H1 (cell line): ENCODE data around the gene RPTOR. TPM values are rescaled to one million over a fixed set of nuclear protein-coding genes. Genes with fewer than 3 reads are reported as not detected.

Source experiments
- CTCF ChIA-PET: fragments of 300-600 bp; sonication (Branson Sonifier 250); formaldehyde crosslinking; loops from one replicate; lab custom pipeline; 2021; ENCODE audit not compliant: partially characterized antibody; lab: Charles Lee
- POLR2A ChIA-PET: fragments of 300-600 bp; sonication (Branson Sonifier 250); formaldehyde crosslinking; loops from one replicate; lab custom pipeline; 2021; ENCODE audit warnings: inconsistent platforms; ENCODE audit not compliant: partially characterized antibody; lab: Charles Lee
- DNase-seq, 2 experiments: peaks; one replicate each; pipeline versions ENCODE4 v3.0.0 to v3.0.0-alpha.2; 2010 to 2022; ENCODE audit warnings: low spot score in 2 of 2, low read depth in 1 of 2, mixed read lengths in 1 of 2
- FAIRE-seq: peaks from 2 replicates; lab custom pipeline; 2011; peaks lifted over from hg19 to GRCh38; lab: Jason Lieb, UNC
- H2AFZ ChIP-seq: 2 replicates; pipeline ENCODE4 v1.8.1; 2012; ENCODE audit warnings: low read length, inconsistent platforms
- H2AK5ac ChIP-seq: 2 replicates; pipeline ENCODE4 v1.6.1; 2013; ENCODE audit warnings: low read depth, low read length
- H2BK120ac ChIP-seq: replicated peaks from 2 replicates; pipeline ENCODE3; 2013; ENCODE audit warnings: low read depth, low read length, inconsistent platforms
- H2BK12ac ChIP-seq: 2 replicates; pipeline ENCODE4 v1.6.1; 2013; ENCODE audit warnings: low read depth, low read length
- H2BK15ac ChIP-seq: 2 replicates; pipeline ENCODE4 v1.6.1; 2013; ENCODE audit warnings: low read length
- H2BK20ac ChIP-seq: 2 replicates; pipeline ENCODE4 v1.6.1; 2013; ENCODE audit warnings: low read length
- H2BK5ac ChIP-seq: 2 replicates; pipeline ENCODE4 v1.6.1; 2013; ENCODE audit warnings: low read depth, low read length
- H3K14ac ChIP-seq: 2 replicates; pipeline ENCODE4 v1.6.1; 2013; ENCODE audit warnings: inconsistent platforms; ENCODE audit not compliant: insufficient read length
- H3K18ac ChIP-seq: 2 replicates; pipeline ENCODE4 v1.6.1; 2013; ENCODE audit warnings: low read length; ENCODE audit errors: extremely low read depth
- H3K23ac ChIP-seq: 2 replicates; pipeline ENCODE4 v1.6.1; 2013; ENCODE audit warnings: inconsistent platforms; ENCODE audit not compliant: insufficient read length
- H3K23me2 ChIP-seq: 2 replicates; pipeline ENCODE4 v1.6.1; 2013; ENCODE audit warnings: low read depth, low read length
- H3K27ac ChIP-seq: 2 replicates; pipeline ENCODE4 v1.6.1; 2011; ENCODE audit warnings: low read depth, low read length, inconsistent platforms
- H3K27me3 ChIP-seq, 4 experiments: replicated peaks in 1 of 4; 1 replicate in 1 of 4; 2 replicates in 3 of 4; pipeline versions ENCODE4 v1.6.1 to v1.8.1; 2011 to 2013; ENCODE audit warnings: low read length in 3 of 4, mild to moderate bottlenecking in 3 of 4, inconsistent platforms in 2 of 4, mixed read lengths in 2 of 4, moderate library complexity in 1 of 4; ENCODE audit not compliant: control insufficient read depth in 3 of 4, insufficient read depth in 3 of 4; ENCODE audit errors: extremely low read depth in 1 of 4
- H3K36me3 ChIP-seq, 4 experiments: 2 replicates each; pipeline versions ENCODE4 v1.6.1 to v1.8.1; 2011 to 2013; ENCODE audit warnings: mild to moderate bottlenecking in 4 of 4, low read length in 3 of 4, moderate library complexity in 2 of 4, control low read depth in 1 of 4, inconsistent platforms in 1 of 4; ENCODE audit not compliant: insufficient read depth in 4 of 4, control insufficient read depth in 2 of 4
- H3K4ac ChIP-seq: replicated peaks from 2 replicates; pipeline ENCODE3; 2013; ENCODE audit warnings: low read length, low read depth, mixed read lengths, inconsistent platforms; ENCODE audit not compliant: insufficient read length
- H3K4me1 ChIP-seq, 4 experiments: replicated peaks in 1 of 4; 1 replicate in 1 of 4; 2 replicates in 3 of 4; pipeline versions ENCODE4 v1.6.1 to v1.8.1; 2011 to 2013; ENCODE audit warnings: low read length in 3 of 4, inconsistent platforms in 2 of 4, mixed read lengths in 1 of 4; ENCODE audit not compliant: insufficient read depth in 4 of 4, control insufficient read depth in 3 of 4
- H3K4me2 ChIP-seq, 2 experiments: 2 replicates each; pipeline versions ENCODE4 v1.6.1 to v1.8.1; 2011 to 2013; ENCODE audit warnings: low read depth in 2 of 2, low read length in 2 of 2, control low read depth in 1 of 2, inconsistent platforms in 1 of 2, mild to moderate bottlenecking in 1 of 2; ENCODE audit not compliant: insufficient read depth in 1 of 2
- H3K4me3 ChIP-seq, 4 experiments: fragments of 200-600, 300-600 bp in 1 of 4; sonication (generic), shearing (Covaris generic), sonication (Bioruptor Twin) in 1 of 4; 2 replicates each; pipeline versions ENCODE4 v1.5.1 to v1.8.1; 2011 to 2016; ENCODE audit warnings: low read length in 4 of 4, low read depth in 3 of 4, control low read depth in 2 of 4, inconsistent platforms in 2 of 4, mild to moderate bottlenecking in 2 of 4, mixed read lengths in 1 of 4, moderate library complexity in 1 of 4; ENCODE audit not compliant: insufficient read depth in 2 of 4; ENCODE audit errors: extremely low read depth in 1 of 4
- H3K56ac ChIP-seq: replicated peaks from 2 replicates; pipeline ENCODE3; 2013; ENCODE audit warnings: low read depth, mild to moderate bottlenecking, mixed read lengths, low read length, inconsistent platforms; ENCODE audit not compliant: insufficient read length
- H3K79me1 ChIP-seq: 2 replicates; pipeline ENCODE4 v1.6.1; 2013; ENCODE audit warnings: low read depth, low read length, control low read depth
- H3K79me2 ChIP-seq, 2 experiments: 2 replicates each; pipeline versions ENCODE4 v1.6.1 to v1.8.1; 2012 to 2013; ENCODE audit warnings: low read length in 2 of 2, mild to moderate bottlenecking in 2 of 2, inconsistent platforms in 1 of 2; ENCODE audit not compliant: insufficient read depth in 2 of 2, control insufficient read depth in 1 of 2
- H3K9ac ChIP-seq, 4 experiments: replicated peaks in 1 of 4; 1 replicate in 1 of 4; 2 replicates in 3 of 4; pipeline versions ENCODE4 v1.6.1 to v1.8.1; 2011 to 2013; ENCODE audit warnings: low read depth in 3 of 4, low read length in 3 of 4, control low read depth in 2 of 4, mild to moderate bottlenecking in 2 of 4, moderate library complexity in 2 of 4, inconsistent platforms in 1 of 4; ENCODE audit errors: extremely low read depth in 1 of 4
- H3K9me3 ChIP-seq, 2 experiments: 2 replicates each; pipeline versions ENCODE4 v1.6.1 to v1.8.1; 2012 to 2013; ENCODE audit warnings: mild to moderate bottlenecking in 2 of 2, moderate library complexity in 2 of 2, control low read depth in 1 of 2, inconsistent platforms in 1 of 2, low read depth in 1 of 2, low read length in 1 of 2, mixed read lengths in 1 of 2; ENCODE audit not compliant: insufficient read depth in 2 of 2
- H4K20me1 ChIP-seq, 2 experiments: replicated peaks in 1 of 2; 2 replicates each; pipeline versions ENCODE3 to v1.8.1; 2011 to 2013; ENCODE audit warnings: inconsistent platforms in 2 of 2, low read length in 2 of 2, mild to moderate bottlenecking in 1 of 2; ENCODE audit not compliant: insufficient read depth in 2 of 2, control insufficient read depth in 1 of 2
- H4K5ac ChIP-seq: 2 replicates; pipeline ENCODE4 v1.6.1; 2013; ENCODE audit warnings: low read length, low read depth, mixed read lengths, inconsistent platforms; ENCODE audit not compliant: insufficient read length
- H4K8ac ChIP-seq: 2 replicates; pipeline ENCODE4 v1.8.0; 2013; ENCODE audit warnings: mild to moderate bottlenecking, moderate library complexity, low read length, inconsistent platforms; ENCODE audit not compliant: insufficient read depth; ENCODE audit errors: extremely low read depth
- H4K91ac ChIP-seq: replicated peaks from 2 replicates; pipeline ENCODE3; 2013; ENCODE audit warnings: low read length, mixed read lengths, inconsistent platforms; ENCODE audit not compliant: insufficient read length
- ATF2 ChIP-seq: IDR thresholded peaks from 2 replicates; pipeline ENCODE4 v1.6.1; 2012; ENCODE audit warnings: low read length, inconsistent platforms
- BCL11A ChIP-seq, 2 experiments: IDR thresholded peaks; one replicate each; pipeline ENCODE4 v1.6.1; 2011; ENCODE audit warnings: low read depth in 2 of 2, low read length in 2 of 2, mild to moderate bottlenecking in 2 of 2
- BRCA1 ChIP-seq: IDR thresholded peaks from 2 replicates; pipeline ENCODE4 v1.6.1; 2012; ENCODE audit warnings: low read depth, low read length, improper control_type of control experiment
- EGR1 ChIP-seq: IDR thresholded peaks from 2 replicates; pipeline ENCODE4 v1.6.1; 2011; ENCODE audit warnings: low read depth, low read length, borderline replicate concordance
- EP300 ChIP-seq, 2 experiments: IDR thresholded peaks; 1 replicate in 1 of 2; 2 replicates in 1 of 2; pipeline ENCODE4 v1.6.1; 2011 to 2012; ENCODE audit warnings: low read depth in 2 of 2, low read length in 2 of 2, mild to moderate bottlenecking in 2 of 2, borderline replicate concordance in 1 of 2, inconsistent platforms in 1 of 2, moderate library complexity in 1 of 2
- HDAC6 ChIP-seq: IDR thresholded peaks from one replicate; pipeline ENCODE4 v1.7.1; 2012; ENCODE audit warnings: low read depth, mild to moderate bottlenecking, inconsistent platforms, low read length, moderate library complexity
- KDM1A ChIP-seq: fragments of 200-600, 300-600 bp; sonication (generic); IDR thresholded peaks from 2 replicates; pipeline ENCODE4 v1.7.1; 2016; ENCODE audit warnings: mild to moderate bottlenecking, low read length, borderline replicate concordance
- PHF8 ChIP-seq: fragments of 200-600 bp; sonication (generic); conservative IDR thresholded peaks from 2 replicates; pipeline ENCODE4 v1.7.1; 2012; ENCODE audit warnings: low read depth, mild to moderate bottlenecking, inconsistent platforms, low read length, moderate library complexity
- SAP30 ChIP-seq: fragments of 300-600 bp; sonication (generic); IDR thresholded peaks from 2 replicates; pipeline ENCODE4 v1.7.1; 2012; ENCODE audit warnings: low read length, moderate library complexity, mild to moderate bottlenecking, inconsistent platforms; ENCODE audit not compliant: insufficient read depth, insufficient replicate concordance
- SP4 ChIP-seq: IDR thresholded peaks from 2 replicates; pipeline ENCODE4 v1.6.1; 2012; ENCODE audit warnings: low read length, inconsistent platforms
- TAF7 ChIP-seq: optimal IDR thresholded peaks from 2 replicates; pipeline ENCODE3; 2011; ENCODE audit warnings: low read depth, mild to moderate bottlenecking, inconsistent platforms, low read length, moderate library complexity, borderline replicate concordance
- WGBS, 2 experiments: shearing (Covaris generic) in 1 of 2; methylation state at CpG; one replicate each; pipeline versions ENCODE4 v1.1.6 to v1.1.7; 2013 to 2015; ENCODE audit warnings: low lambda C conversion rate in 2 of 2, mixed read lengths in 2 of 2, inconsistent platforms in 1 of 2, low coverage in 1 of 2, missing lambda C conversion rate in 1 of 2; ENCODE audit not compliant: insufficient replicate concordance in 2 of 2, insufficient coverage in 1 of 2, insufficient read length in 1 of 2; ENCODE audit errors: extremely low coverage in 1 of 2, missing lambda C conversion rate in 1 of 2; 5-methylcytosine and 5-hydroxymethylcytosine counted together
- polyA plus RNA-seq, 7 experiments: library from polyadenylated mRNA; depleted of rRNA in 3 of 7; stranded (reverse) in 5 of 7; unstranded in 2 of 7; fragments of >200 nt in 5 of 7; fragments of 200-250 nt in 2 of 7; gene quantifications; 1 replicate in 5 of 7; 2 replicates in 1 of 7; 4 replicates in 1 of 7; pipeline versions ENCODE4 v1.2.1 to v1.2.3, GENCODE V29; 2011 to 2013; ENCODE audit warnings: missing spikeins in 2 of 7, mixed read lengths in 2 of 7
- total RNA-seq: library from RNA; stranded (reverse); fragmentation: NEBNext Ultra II Directional; extraction: Animal tissue kit (Norgen Biotek cat#: 25700); gene quantifications from 2 replicates; pipeline ENCODE4 v1.2.1, GENCODE V29; 2021

RPTOR gene
- total and polyA plus RNA-seq, 2 of the 8 experiments (the other 6 are each of a cell fraction or from before 2014, with no cell fraction given): 6.9 to 28.7 TPM

GRCh38 chr17:80655608-80656007 is 111.0 kb downstream of the RPTOR start:
- DNase-seq (no peak), FAIRE-seq (no peak)
- Histone ChIP-seq H4K91ac (no peak overlapping the region), H3K4me1 (peaks cover 0 to 3% (median 1%) of the 10 kb centered on the region in 4 experiments; a peak in 4 of 7 replicates), H4K8ac (no peak overlapping the region), H4K5ac (no peak overlapping the region), H3K4me3 (no peak overlapping the region), H3K23me2 (no peaks in the 10 kb centered on the region), H3K9ac (no peak overlapping the region), H3K27me3 (no peaks in the 10 kb centered on the region), H2BK120ac (no peak overlapping the region), H3K18ac (no peak overlapping the region), H2BK5ac (no peak overlapping the region), H3K4ac (no peak overlapping the region), H2AFZ (no peak overlapping the region), H2BK15ac (no peak overlapping the region), H4K20me1 (peaks cover 0 to 11% of the 10 kb centered on the region in 2 experiments), H2AK5ac (no peak overlapping the region), H3K9me3 (0 out of 4 replicates have a peak, but pooled peaks cover 0 to 2% of the 10 kb centered on the region in 2 experiments), H3K27ac (no peak overlapping the region), H3K36me3 (no peaks in the 10 kb centered on the region), H3K14ac (no peak overlapping the region), H3K79me2 (peaks cover 0 to 48% of the 10 kb centered on the region in 2 experiments; a peak in 2 of 4 replicates), H3K79me1 (peaks cover 13% of the 10 kb centered on the region; the same call in 1 of the 2 replicates), H3K56ac (no peak overlapping the region), H2BK20ac (no peak overlapping the region), H2BK12ac (no peak overlapping the region), H3K23ac (no peak overlapping the region), H3K4me2 (no peak overlapping the region)
- TF ChIP-seq HDAC6 (no peak), EGR1 (no peak), PHF8 (no peak), BCL11A (IDR thresholded peaks at IDR 0.05; ENCODE audit: low read depth in 2 of 2, low read length in 2 of 2) (no peak), ATF2 (no peak), SP4 (no peak), BRCA1 (no peak), SAP30 (no peak), EP300 (IDR thresholded peaks at IDR 0.05; ENCODE audit: borderline replicate concordance in 1 of 2, low read depth in 2 of 2, low read length in 2 of 2) (no peak), KDM1A (no peak), TAF7 (no peak)
- 92% methylated on average over 7 of the region's 7 CpGs; no CpG with 5 or more reads in 1 of the 2 experiments for WGBS, 2 experiments
- POLR2A ChIA-PET: no interaction called here
- CTCF ChIA-PET: interaction anchor here (1.6 kb wide), 1 partner anchor 17 kb away, joined by 3 read pairs; no protein-coding TSS in a partner anchor
